ENCODE measurements around the gene KIF27.
"Not testable (repeated sequence)": the region's sequence is repeated elsewhere in the genome, so short reads cannot be mapped to it uniquely, and the experiment has no call there.

- TF ChIP-seq CTCF, EP300, POLR2A (IDR thresholded peaks at IDR 0.05): not testable (repeated sequence)
Observed at GRCh38 chr9:83885559-83886240, 35.5 kb downstream of the KIF27 start.

All from ovary (tissue), 3 donors.